CD4-positive, alpha-beta T cell treated with Interferon gamma for 1 hour (primary cell): ENCODE data around the gene DIPK1B.
"Not testable (repeated sequence)": the region's sequence is repeated elsewhere in the genome, so short reads cannot be mapped to it uniquely, and the experiment has no call there.

Source experiments
- DNase-seq: peaks from one replicate; pipeline ENCODE4 v3.0.0-alpha.2; 2020

DIPK1B gene

GRCh38 chr9:136755302-136756133, 43.1 kb downstream of the DIPK1B start:
- DNase-seq: not testable (repeated sequence)

GRCh38 chr9:136756134-136756438, 43.7 kb downstream of the DIPK1B start:
- no peak for DNase-seq

- DNase-seq: no peak
Observed at GRCh38 chr9:136756836-136757235, 44.5 kb downstream of the DIPK1B start.

GRCh38 chr9:136757328-136757727, 45.0 kb downstream of the DIPK1B start:
- no peak for DNase-seq

GRCh38 chr9:136757751-136758140, 45.4 kb downstream of the DIPK1B start:
- DNase-seq: no peak

GRCh38 chr9:136759001-136759400, 46.6 kb downstream of the DIPK1B start:
- DNase-seq: no peak

- DNase-seq: no peak
Observed at GRCh38 chr9:136759436-136760325, 47.3 kb downstream of the DIPK1B start.

GRCh38 chr9:136760424-136760823, 48.1 kb downstream of the DIPK1B start:
- no peak for DNase-seq

- peak; percentile 26 for DNase-seq
Observed at GRCh38 chr9:136760834-136761544, 48.6 kb downstream of the DIPK1B start.

GRCh38 chr9:136761545-136761981, 49.2 kb downstream of the DIPK1B start:
- no peak for DNase-seq

- DNase-seq: no peak
Observed at GRCh38 chr9:136762221-136762691, 49.9 kb downstream of the DIPK1B start.

GRCh38 chr9:136762915-136763648, 50.7 kb downstream of the DIPK1B start:
- peak; percentile 35 for DNase-seq

- no peak for DNase-seq
Observed at GRCh38 chr9:136763649-136764035, 51.3 kb downstream of the DIPK1B start.

- DNase-seq: no peak
Observed at GRCh38 chr9:136764301-136764891, 52.0 kb downstream of the DIPK1B start, which contains the start of gene LCN15. Gene LCN15, minus strand, starts transcription at chr9:136764518. Its CDS starts 30 bp downstream, at chr9:136764488.

- DNase-seq: no peak
Observed at GRCh38 chr9:136765041-136765440, 52.7 kb downstream of the DIPK1B start.

GRCh38 chr9:136765745-136766409, 53.5 kb downstream of the DIPK1B start:
- not testable (repeated sequence) for DNase-seq

GRCh38 chr9:136766410-136767120, 54.2 kb downstream of the DIPK1B start:
- DNase-seq: peak; percentile 78

- peak; percentile 32 for DNase-seq
Observed at GRCh38 chr9:136769710-136770191, 57.4 kb downstream of the DIPK1B start.

GRCh38 chr9:136771907-136772415, 59.6 kb downstream of the DIPK1B start:
- no peak for DNase-seq

GRCh38 chr9:136773386-136774044, 61.1 kb downstream of the DIPK1B start:
- DNase-seq: peak; percentile 50
